GM12878 (cell line): ENCODE data around the gene IFITM1. TPM values are rescaled to one million over a fixed set of nuclear protein-coding genes. Genes with fewer than 3 reads are reported as not detected.

Experiments used
- CHD1 ChIP-seq: IDR thresholded peaks from 2 replicates; pipeline ENCODE4 v1.6.1; 2012; ENCODE audit warnings: low read depth, low read length, improper control_type of control experiment
- EGR1 ChIP-seq, 2 experiments: IDR thresholded peaks; 1 replicate in 1 of 2; 2 replicates in 1 of 2; pipeline ENCODE4 v1.6.1; 2011 to 2012; ENCODE audit warnings: low read depth in 2 of 2, low read length in 2 of 2, borderline replicate concordance in 1 of 2, mild to moderate bottlenecking in 1 of 2, moderate library complexity in 1 of 2
- ELK1 ChIP-seq: IDR thresholded peaks from 2 replicates; pipeline ENCODE4 v1.6.1; 2012; ENCODE audit warnings: low read depth, low read length, improper control_type of control experiment
- EP300 ChIP-seq, 2 experiments: fragments of 150-350 bp in 1 of 2; IDR thresholded peaks; 2 replicates each; pipeline ENCODE4 v1.6.1; 2011 to 2012; ENCODE audit warnings: low read depth in 2 of 2, low read length in 2 of 2, borderline replicate concordance in 1 of 2, improper control_type of control experiment in 1 of 2, inconsistent platforms in 1 of 2; ENCODE audit not compliant: control insufficient read depth in 1 of 2
- JUND ChIP-seq: IDR thresholded peaks from 2 replicates; pipeline ENCODE4 v1.6.1; 2012; ENCODE audit warnings: low read depth, mild to moderate bottlenecking, low read length, improper control_type of control experiment, moderate library complexity
- NFIC ChIP-seq: IDR thresholded peaks from 2 replicates; pipeline ENCODE4 v1.6.1; 2012; ENCODE audit warnings: low read depth, mild to moderate bottlenecking, inconsistent platforms, low read length, moderate library complexity
- SMAD1 ChIP-seq: fragments of 450-650 bp; IDR thresholded peaks from 2 replicates; pipeline ENCODE4 v1.6.1; 2018; ENCODE audit warnings: mild to moderate bottlenecking, low read depth; ENCODE audit not compliant: partially characterized antibody
- ZBTB40 ChIP-seq: fragments of 450-650 bp; IDR thresholded peaks from 2 replicates; pipeline ENCODE4 v1.6.1; 2016; ENCODE audit warnings: mild to moderate bottlenecking, moderate library complexity, borderline replicate concordance
- polyA plus RNA-seq, 11 experiments: library from polyadenylated mRNA; depleted of rRNA in 4 of 11; unstranded in 6 of 11; stranded (reverse) in 5 of 11; fragments of >200 nt; fragmentation: Nextera tagmentation in 4 of 11; fragmentation: Illumina TruSeq in 1 of 11; extraction: Ambion mirVana in 4 of 11; extraction: Trizol in 1 of 11; gene quantifications; 1 replicate in 1 of 11; 2 replicates in 10 of 11; pipeline versions ENCODE4 v1.2.1 to v1.2.3, GENCODE V29; 2011 to 2016; ENCODE audit warnings: inconsistent platforms in 2 of 11, missing spikeins in 2 of 11, low read depth in 1 of 11
- total RNA-seq, 4 experiments: library from RNA; depleted of rRNA in 3 of 4; stranded (reverse); fragments of >200 nt in 3 of 4; fragmentation: Illumina TruSeq in 1 of 4; extraction: Trizol in 1 of 4; gene quantifications; 2 replicates each; pipeline versions ENCODE4 v1.2.1 to v1.2.3, GENCODE V29; 2013 to 2021
- TF ChIP-seq, protein P1 (sequence below): fragments of 450-650 bp; formaldehyde crosslinking; IDR thresholded peaks from 2 replicates; pipeline ENCODE4 v1.5.0; 2022; ENCODE audit warnings: mild to moderate bottlenecking, missing genetic modification characterization

Gene IFITM1
- total and polyA plus RNA-seq, 10 of the 15 experiments (the other 5 are each of a cell fraction or from before 2014, with no cell fraction given): 396 to 2,788 (median 607) TPM

DNA sequence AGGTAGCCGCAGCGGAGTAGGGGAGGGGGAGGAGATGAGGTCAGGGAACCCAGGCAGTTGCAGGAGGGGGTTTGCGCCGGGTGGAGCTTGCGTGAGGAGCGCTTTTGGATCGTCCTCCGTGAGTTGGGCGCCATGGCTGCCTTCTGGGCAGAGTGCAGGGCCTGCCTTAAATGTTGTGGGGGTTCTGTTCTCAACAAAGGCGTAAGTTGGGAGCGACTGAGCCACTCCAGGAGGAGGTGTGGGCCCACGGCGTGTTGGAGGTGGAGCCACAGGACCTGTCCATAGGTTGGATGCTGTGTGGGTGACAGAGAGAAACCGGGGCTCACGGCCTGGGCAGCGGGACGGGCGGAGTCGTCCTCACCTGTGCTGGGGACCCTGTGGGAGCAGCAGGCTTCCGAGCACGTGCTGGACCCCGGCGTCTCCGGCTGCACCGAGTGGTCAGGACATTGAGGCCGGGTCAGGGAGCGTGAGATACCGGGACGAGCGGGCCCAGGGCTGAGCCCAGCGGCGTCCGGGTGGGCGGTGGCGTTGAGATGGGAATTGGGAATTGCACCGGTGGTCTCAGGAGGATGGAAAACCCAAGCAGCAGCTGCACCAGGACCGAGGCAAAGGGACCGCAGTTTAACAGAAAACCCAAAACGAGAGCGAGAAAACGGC, 25.9 kb upstream of the IFITM1 start (continued):
- TF ChIP-seq, protein P1, sequence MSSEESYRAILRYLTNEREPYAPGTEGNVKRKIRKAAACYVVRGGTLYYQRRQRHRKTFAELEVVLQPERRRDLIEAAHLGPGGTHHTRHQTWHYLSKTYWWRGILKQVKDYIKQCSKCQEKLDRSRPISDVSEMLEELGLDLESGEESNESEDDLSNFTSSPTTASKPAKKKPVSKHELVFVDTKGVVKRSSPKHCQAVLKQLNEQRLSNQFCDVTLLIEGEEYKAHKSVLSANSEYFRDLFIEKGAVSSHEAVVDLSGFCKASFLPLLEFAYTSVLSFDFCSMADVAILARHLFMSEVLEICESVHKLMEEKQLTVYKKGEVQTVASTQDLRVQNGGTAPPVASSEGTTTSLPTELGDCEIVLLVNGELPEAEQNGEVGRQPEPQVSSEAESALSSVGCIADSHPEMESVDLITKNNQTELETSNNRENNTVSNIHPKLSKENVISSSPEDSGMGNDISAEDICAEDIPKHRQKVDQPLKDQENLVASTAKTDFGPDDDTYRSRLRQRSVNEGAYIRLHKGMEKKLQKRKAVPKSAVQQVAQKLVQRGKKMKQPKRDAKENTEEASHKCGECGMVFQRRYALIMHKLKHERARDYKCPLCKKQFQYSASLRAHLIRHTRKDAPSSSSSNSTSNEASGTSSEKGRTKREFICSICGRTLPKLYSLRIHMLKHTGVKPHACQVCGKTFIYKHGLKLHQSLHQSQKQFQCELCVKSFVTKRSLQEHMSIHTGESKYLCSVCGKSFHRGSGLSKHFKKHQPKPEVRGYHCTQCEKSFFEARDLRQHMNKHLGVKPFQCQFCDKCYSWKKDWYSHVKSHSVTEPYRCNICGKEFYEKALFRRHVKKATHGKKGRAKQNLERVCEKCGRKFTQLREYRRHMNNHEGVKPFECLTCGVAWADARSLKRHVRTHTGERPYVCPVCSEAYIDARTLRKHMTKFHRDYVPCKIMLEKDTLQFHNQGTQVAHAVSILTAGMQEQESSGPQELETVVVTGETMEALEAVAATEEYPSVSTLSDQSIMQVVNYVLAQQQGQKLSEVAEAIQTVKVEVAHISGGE (CRISPR knock-in tag): no peak
- TF ChIP-seq ZBTB40 (0 out of 2 replicates have a peak, but pooled peaks have one; percentile 26), NFIC (no peak), SMAD1 (no peak), EP300 (IDR thresholded peaks at IDR 0.05; ENCODE audit: borderline replicate concordance in 1 of 2, control insufficient read depth in 1 of 2, low read depth in 2 of 2, low read length in 2 of 2) (no peak), CHD1 (no peak), EGR1 (IDR thresholded peaks at IDR 0.05; ENCODE audit: borderline replicate concordance in 1 of 2, low read depth in 2 of 2, low read length in 2 of 2) (no peak), JUND (no peak), ELK1 (no peak)
